ENCODE measurements around the gene NSD2.

The NSD2 gene

DNA sequence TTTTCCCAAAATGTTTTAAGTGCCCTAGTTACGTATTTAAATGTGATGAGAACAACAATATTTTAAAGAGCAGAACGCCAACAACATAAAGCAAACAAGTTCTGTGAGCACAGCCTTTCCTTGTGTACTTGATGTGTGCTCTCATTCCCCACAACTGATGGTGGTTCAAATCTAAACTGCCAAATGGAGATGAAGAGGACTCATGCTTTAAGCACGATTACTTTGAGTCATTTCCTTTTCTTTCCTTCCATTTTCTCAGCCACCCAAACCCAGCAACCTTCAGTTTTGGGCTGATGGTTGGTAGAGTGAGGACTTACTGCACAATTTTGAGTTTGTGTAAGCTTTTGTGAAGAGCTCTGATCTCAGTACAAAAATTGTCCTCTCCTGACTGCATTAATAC is 1.7 kb downstream of the NSD2 start:
- no peaks in the 10 kb centered on the region for H3K9me2 ChIP-seq (replicated peaks; ENCODE audit: insufficient read depth, low read length)
- H3K9ac ChIP-seq (ENCODE audit: low read length) = peak overlapping the region; percentile 100
- H3F3A ChIP-seq (ENCODE audit: insufficient read depth) = peaks cover 9% of the 10 kb centered on the region; the same call in 1 of the 2 replicates
- H3K36me3 ChIP-seq (ENCODE audit: low read length) = no peaks in the 10 kb centered on the region
- H3K27me3 ChIP-seq (ENCODE audit: low read length) = no peaks in the 10 kb centered on the region
- H4K20me1 ChIP-seq (ENCODE audit: low read depth, low read length) = peaks cover 7% of the 10 kb centered on the region; the same call in 1 of the 2 replicates
- peak overlapping the region; percentile 73 for H3K4me2 ChIP-seq (ENCODE audit: low read depth, low read length, poor library complexity, severe bottlenecking)
- peak overlapping the region; percentile 99 for H3K4me3 ChIP-seq (ENCODE audit: insufficient read depth, low read length, poor library complexity, severe bottlenecking)
- no peaks in the 10 kb centered on the region for H3K9me3 ChIP-seq (ENCODE audit: insufficient read depth, low read length)
- H2AFZ ChIP-seq (ENCODE audit: low read depth, low read length, severe bottlenecking) = no peak overlapping the region
- H3K27ac ChIP-seq (ENCODE audit: low read depth, low read length) = peak overlapping the region; percentile 94
- no peak for TF ChIP-seq EZH2phosphoT487 (conservative IDR thresholded peaks at IDR 0.05; ENCODE audit: low read length)
- TF ChIP-seq, protein P1, sequence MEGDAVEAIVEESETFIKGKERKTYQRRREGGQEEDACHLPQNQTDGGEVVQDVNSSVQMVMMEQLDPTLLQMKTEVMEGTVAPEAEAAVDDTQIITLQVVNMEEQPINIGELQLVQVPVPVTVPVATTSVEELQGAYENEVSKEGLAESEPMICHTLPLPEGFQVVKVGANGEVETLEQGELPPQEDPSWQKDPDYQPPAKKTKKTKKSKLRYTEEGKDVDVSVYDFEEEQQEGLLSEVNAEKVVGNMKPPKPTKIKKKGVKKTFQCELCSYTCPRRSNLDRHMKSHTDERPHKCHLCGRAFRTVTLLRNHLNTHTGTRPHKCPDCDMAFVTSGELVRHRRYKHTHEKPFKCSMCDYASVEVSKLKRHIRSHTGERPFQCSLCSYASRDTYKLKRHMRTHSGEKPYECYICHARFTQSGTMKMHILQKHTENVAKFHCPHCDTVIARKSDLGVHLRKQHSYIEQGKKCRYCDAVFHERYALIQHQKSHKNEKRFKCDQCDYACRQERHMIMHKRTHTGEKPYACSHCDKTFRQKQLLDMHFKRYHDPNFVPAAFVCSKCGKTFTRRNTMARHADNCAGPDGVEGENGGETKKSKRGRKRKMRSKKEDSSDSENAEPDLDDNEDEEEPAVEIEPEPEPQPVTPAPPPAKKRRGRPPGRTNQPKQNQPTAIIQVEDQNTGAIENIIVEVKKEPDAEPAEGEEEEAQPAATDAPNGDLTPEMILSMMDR (IDR thresholded peaks at IDR 0.05; ENCODE audit: insufficient read depth, low read length, poor library complexity, severe bottlenecking) = no peak
- peaks cover 63% of the 10 kb centered on the region for H3K79me2 ChIP-seq (ENCODE audit: insufficient read depth, low read length)

DNA sequence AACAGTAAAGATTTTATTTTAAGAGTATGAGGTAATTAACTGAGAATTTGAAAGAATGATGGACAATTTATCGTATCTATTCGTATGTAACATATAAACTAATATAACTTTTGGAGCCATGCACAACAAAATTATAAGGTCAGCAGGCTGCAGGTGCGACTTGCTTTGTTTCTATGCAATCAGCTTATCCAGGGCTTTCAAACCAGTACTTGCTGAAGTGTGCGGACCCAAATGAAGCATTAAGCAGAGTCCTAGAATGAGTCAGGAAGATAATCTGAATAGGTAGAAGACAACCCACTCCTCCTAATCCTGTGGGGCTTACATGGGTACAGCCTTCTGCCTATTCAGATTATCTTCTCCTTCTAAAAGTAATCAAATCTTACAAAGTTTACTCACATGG is 2.1 kb downstream of the NSD2 start:
- H3K9me3 ChIP-seq (ENCODE audit: insufficient read depth, low read length) = no peaks in the 10 kb centered on the region
- peak overlapping the region; percentile 99 for H3K4me3 ChIP-seq (ENCODE audit: insufficient read depth, low read length, poor library complexity, severe bottlenecking)
- H3K4me2 ChIP-seq (ENCODE audit: low read depth, low read length, poor library complexity, severe bottlenecking) = peak overlapping the region; percentile 73
- TF ChIP-seq, protein P1 (IDR thresholded peaks at IDR 0.05; ENCODE audit: insufficient read depth, low read length, poor library complexity, severe bottlenecking) = no peak
- no peak for TF ChIP-seq EZH2phosphoT487 (conservative IDR thresholded peaks at IDR 0.05; ENCODE audit: low read length)
- H3K27ac ChIP-seq (ENCODE audit: low read depth, low read length) = peak overlapping the region; percentile 94
- no peaks in the 10 kb centered on the region for H3K27me3 ChIP-seq (ENCODE audit: low read length)
- H2AFZ ChIP-seq (ENCODE audit: low read depth, low read length, severe bottlenecking) = no peak overlapping the region
- H4K20me1 ChIP-seq (ENCODE audit: low read depth, low read length) = peaks cover 7% of the 10 kb centered on the region; the same call in 1 of the 2 replicates
- no peaks in the 10 kb centered on the region for H3K9me2 ChIP-seq (replicated peaks; ENCODE audit: insufficient read depth, low read length)
- peaks cover 9% of the 10 kb centered on the region; the same call in 1 of the 2 replicates for H3F3A ChIP-seq (ENCODE audit: insufficient read depth)
- peaks cover 66% of the 10 kb centered on the region for H3K79me2 ChIP-seq (ENCODE audit: insufficient read depth, low read length)
- H3K36me3 ChIP-seq (ENCODE audit: low read length) = no peaks in the 10 kb centered on the region
- H3K9ac ChIP-seq (ENCODE audit: low read length) = peak overlapping the region; percentile 100

DNA sequence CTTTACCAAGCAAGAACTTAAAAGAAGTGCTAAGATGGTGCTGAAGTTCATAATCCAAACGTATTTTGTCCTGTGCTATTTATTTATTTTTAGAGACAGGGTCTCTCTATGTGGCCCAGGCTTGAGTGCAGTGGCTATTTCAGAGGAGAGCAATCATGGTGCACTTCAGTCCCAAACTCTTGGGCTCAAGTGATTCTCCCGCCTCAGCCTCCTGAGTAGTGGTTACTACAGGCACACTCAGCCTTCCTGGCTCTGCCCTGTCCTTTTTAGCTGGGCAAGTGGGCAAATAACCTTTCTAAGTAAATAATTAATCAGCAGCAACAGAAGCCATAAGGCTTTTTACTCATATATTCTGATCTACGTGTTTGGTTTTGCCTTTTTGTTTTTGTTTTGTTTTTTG is 2.6 kb downstream of the NSD2 start:
- no peak overlapping the region for H3K4me3 ChIP-seq (ENCODE audit: insufficient read depth, low read length, poor library complexity, severe bottlenecking)
- peak overlapping the region; percentile 100 for H3K9ac ChIP-seq (ENCODE audit: low read length)
- no peaks in the 10 kb centered on the region for H3K9me3 ChIP-seq (ENCODE audit: insufficient read depth, low read length)
- peaks cover 9% of the 10 kb centered on the region; the same call in 1 of the 2 replicates for H3F3A ChIP-seq (ENCODE audit: insufficient read depth)
- H3K27ac ChIP-seq (ENCODE audit: low read depth, low read length) = peak overlapping the region; percentile 94; the same call in 1 of the 2 replicates
- no peak overlapping the region for H2AFZ ChIP-seq (ENCODE audit: low read depth, low read length, severe bottlenecking)
- H3K36me3 ChIP-seq (ENCODE audit: low read length) = no peaks in the 10 kb centered on the region
- H3K4me2 ChIP-seq (ENCODE audit: low read depth, low read length, poor library complexity, severe bottlenecking) = peak overlapping the region; percentile 73
- no peaks in the 10 kb centered on the region for H3K27me3 ChIP-seq (ENCODE audit: low read length)
- H4K20me1 ChIP-seq (ENCODE audit: low read depth, low read length) = peaks cover 7% of the 10 kb centered on the region; the same call in 1 of the 2 replicates
- H3K9me2 ChIP-seq (replicated peaks; ENCODE audit: insufficient read depth, low read length) = no peaks in the 10 kb centered on the region
- peaks cover 71% of the 10 kb centered on the region for H3K79me2 ChIP-seq (ENCODE audit: insufficient read depth, low read length)
- no peak for TF ChIP-seq EZH2phosphoT487 (conservative IDR thresholded peaks at IDR 0.05; ENCODE audit: low read length)
- TF ChIP-seq, protein P1 (IDR thresholded peaks at IDR 0.05; ENCODE audit: insufficient read depth, low read length, poor library complexity, severe bottlenecking) = no peak

Data from SU-DHL-6 (cell line).